GOT3 (cell line): ENCODE results near the gene FTCDNL1.

Source experiments
- DNase-seq: peaks from one replicate; lab custom pipeline; 2025; ENCODE audit warnings: mixed read lengths; lab: John Stamatoyannopoulos, UW

The FTCDNL1 gene

GRCh38 chr2:199850718-199851500, at the start of gene FTCDNL1:
FTCDNL1 (minus strand) TSS chr2:199851192; CDS start chr2:199848962, 2,230 bp downstream.
- peak; percentile 56 for DNase-seq

GRCh38 chr2:199896617-199897016, 45.6 kb upstream of the FTCDNL1 start:
- no peak for DNase-seq

DNA sequence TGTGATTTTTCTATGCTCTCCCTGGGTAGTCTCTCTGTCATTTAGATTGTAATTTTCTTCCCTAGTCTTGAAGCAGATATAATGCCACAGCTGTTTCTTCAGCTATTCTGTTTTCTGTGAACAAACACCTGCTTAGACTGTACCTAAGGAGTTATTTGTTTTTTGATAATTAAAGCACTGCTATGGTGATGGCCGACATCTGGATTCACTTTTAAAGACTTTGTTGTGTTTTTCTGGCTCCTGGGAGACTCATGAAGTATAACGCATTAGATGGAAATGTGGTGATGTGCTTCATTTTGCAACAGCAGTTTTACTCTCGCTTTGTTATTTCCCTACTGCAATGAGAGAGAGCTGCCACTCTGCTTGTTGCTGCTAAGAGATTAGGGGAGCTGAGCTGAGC, 44.4 kb upstream of the FTCDNL1 start:
- no peak for DNase-seq

DNA sequence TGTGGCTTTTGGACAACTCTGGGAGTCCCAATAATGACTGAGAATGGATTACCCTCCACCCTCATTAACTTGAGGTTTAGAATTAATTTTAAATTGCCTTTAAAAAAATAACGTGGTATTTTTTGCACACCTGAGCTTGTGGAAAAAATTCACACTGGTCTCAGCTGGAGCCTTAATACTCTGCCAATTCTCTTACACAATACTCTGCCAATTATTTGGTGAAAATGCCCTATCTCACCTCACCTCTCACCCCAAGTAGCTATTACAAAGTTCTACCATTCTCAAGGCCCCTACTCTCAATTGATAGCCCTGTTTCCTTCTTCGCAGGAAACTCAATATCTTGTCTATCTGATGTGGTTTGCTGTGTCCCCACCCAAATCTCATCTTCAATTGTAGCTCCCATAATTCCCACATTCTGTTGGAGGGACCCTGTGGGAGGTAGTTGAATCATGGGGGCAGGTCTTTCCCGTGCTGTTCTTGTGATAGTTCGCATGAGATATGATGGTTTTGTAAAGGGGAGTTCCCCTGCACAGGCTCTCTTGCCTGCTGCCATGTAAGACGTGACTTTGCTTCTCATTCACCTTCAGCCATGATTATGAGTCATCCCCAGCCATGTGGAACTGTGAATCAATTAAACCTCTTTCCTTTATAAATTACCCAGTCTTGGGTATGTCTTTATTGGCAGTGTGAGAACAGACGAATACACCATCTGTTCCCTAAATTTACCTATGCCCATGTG, 32.7 kb upstream of the FTCDNL1 start:
- no peak for DNase-seq

GRCh38 chr2:199882667-199883066, 31.7 kb upstream of the FTCDNL1 start:
- no peak for DNase-seq

GRCh38 chr2:199875400-199875799, 24.4 kb upstream of the FTCDNL1 start:
- DNase-seq, result no peak

- DNase-seq, result no peak
Measured at GRCh38 chr2:199874209-199874608, 23.2 kb upstream of the FTCDNL1 start.

DNA sequence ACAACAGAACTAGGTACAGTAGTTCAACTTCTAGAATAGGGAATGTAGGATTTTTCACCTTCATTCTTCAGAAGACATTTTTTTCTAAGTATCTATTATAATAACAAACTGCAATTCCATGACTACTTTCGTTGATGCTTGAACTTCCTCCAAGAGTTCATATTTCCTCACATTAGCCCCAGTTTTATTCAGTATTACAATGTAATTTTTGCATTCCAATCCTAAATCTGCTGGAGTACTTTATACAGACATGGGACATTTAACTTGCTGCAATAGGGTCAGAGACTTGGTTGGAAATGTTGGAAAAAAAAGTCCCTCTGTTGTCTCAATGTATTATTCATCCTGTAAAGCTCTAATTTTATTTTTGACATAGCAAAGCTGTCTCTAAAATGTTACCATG, 19.6 kb upstream of the FTCDNL1 start:
- DNase-seq, result no peak

DNA sequence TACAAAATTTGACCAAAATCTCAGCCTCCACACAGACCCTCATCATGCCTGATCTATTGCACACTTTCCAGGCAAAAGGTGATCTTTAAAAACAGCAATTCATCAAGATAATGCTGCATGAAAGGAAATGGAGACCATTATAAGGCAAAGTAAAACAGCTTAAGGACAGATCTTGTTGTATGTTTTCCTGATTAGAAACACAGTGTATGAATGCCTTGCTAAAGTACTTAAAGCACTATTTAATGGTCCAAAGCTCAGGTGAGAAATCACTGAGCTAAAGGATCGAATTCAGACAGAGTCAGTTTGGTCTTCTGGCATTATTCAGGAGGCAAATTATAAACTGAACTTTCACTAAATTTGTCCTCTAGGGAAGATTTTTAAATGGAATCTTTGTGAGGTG, 18.7 kb upstream of the FTCDNL1 start:
- no peak for DNase-seq

- DNase-seq, result no peak
Measured at GRCh38 chr2:199869227-199869541, 18.2 kb upstream of the FTCDNL1 start.

DNA sequence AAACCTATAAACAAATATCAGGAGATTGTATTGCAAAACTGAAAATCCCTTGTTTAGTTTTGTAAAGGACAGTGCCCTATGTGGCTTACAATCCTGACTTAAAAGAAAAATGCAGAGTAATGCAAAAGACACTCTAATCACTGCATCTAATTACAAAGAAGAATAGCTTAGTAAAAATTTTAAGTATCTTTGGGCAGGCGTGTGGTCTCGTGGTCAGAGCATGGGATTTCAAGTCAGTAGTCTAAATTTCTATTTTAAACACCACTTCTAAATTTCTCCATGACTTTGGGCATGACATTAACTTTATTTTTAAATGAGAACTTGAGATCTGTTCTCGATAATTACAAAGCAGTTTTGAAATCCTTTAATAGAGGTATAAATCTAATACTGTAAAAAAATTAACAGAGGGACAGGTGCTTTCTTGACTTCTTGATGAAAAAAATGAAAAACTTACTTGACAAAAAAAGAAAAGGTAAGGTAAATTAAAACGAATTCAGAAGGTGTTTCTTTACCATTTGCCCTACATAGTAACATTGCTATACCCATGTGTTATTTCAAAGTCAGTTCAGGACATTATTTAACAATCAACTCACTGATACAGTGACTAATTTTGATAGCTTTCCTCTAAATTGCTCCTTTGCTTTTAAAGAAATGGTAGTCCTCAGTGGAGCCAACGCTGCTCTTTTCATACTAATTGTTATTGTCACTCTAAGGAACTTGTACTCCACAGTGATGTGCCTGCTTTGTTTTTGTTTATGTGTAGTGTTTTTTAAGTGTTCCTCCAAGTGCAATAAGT, 17.6 kb upstream of the FTCDNL1 start:
- DNase-seq, result no peak

GRCh38 chr2:199865905-199866304, 14.9 kb upstream of the FTCDNL1 start:
- DNase-seq, result no peak

- no peak for DNase-seq
Measured at GRCh38 chr2:199862788-199863187, 11.8 kb upstream of the FTCDNL1 start.

DNA sequence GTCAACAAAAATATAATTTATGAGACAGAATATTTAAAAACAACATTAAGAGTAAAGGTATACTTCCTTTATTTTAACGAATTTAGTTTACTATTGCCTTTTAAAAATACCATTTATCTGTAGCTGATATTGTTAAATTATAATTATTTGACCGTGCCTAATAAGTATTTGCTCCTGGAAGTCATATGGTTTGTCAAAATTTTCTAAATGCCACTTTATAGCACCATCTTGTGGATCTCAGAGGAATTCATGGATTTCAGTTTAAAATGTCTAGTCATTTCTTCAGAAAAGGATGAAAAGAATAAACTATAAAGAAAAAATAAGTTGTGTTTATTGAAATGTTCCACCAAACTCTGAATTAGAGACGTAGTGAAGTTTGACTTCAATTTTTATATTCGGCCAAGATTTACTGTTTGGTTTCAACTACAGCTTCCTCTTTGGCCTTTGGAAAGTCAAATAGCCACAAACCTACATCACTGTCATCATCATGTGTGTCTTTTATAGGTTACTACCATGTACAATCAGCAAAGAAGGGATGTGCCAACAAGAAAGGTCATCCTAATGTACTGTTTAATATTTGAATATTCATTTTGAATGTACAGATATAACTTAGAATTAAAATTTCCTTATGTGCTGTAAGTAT, 10.3 kb upstream of the FTCDNL1 start:
- no peak for DNase-seq

GRCh38 chr2:199855812-199856211, 4.8 kb upstream of the FTCDNL1 start:
- DNase-seq, result no peak

DNA sequence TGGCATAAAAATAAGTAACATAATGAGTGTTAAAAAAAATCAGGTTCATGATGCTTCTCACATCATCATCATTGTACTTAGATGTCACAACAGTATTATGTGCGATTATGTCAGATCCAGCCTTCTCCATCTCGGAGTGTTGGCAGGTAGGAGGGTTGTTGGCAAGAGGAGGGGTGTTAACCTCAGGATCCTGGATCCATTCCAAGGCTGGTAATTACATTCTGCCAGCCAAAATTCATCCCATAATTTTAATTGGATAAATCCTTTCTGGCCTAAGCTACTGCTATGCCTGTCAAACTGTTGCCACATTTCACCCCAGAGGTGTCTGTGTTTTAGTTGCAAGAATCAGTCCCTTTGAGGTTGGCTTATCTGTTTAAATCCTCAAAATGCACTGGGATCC, 891 bp upstream of the FTCDNL1 start:
- DNase-seq, result no peak

GRCh38 chr2:199851501-199851810, 464 bp upstream of the FTCDNL1 start:
- no peak for DNase-seq

- no peak for DNase-seq
Measured at GRCh38 chr2:199850218-199850717, 724 bp downstream of the FTCDNL1 start.

GRCh38 chr2:199848389-199849130, 2.4 kb downstream of the FTCDNL1 start:
- DNase-seq, result no peak

- no peak for DNase-seq
Measured at GRCh38 chr2:199847181-199847864, 3.7 kb downstream of the FTCDNL1 start.
